Osteocyte (in vitro differentiated cells): ENCODE measurements around the gene HSD3B7. TPM values are rescaled to one million over a fixed set of nuclear protein-coding genes. Genes with fewer than 3 reads are reported as not detected.

Experiments
- DNase-seq: peaks from one replicate; pipeline ENCODE4 v3.0.0; 2021; ENCODE audit warnings: mixed read lengths; ENCODE audit not compliant: unreplicated experiment; ENCODE audit errors: extremely low spot score
- H3K27ac Mint-ChIP-seq: one replicate; pipeline ENCODE4 v1.8.0; 2021; ENCODE audit warnings: mild to moderate bottlenecking, mixed read lengths; ENCODE audit not compliant: unreplicated experiment
- H3K27me3 Mint-ChIP-seq: one replicate; pipeline ENCODE4 v1.8.0; 2021; ENCODE audit warnings: mixed read lengths; ENCODE audit not compliant: unreplicated experiment
- H3K36me3 Mint-ChIP-seq: one replicate; pipeline ENCODE4 v1.8.0; 2021; ENCODE audit warnings: mixed read lengths; ENCODE audit not compliant: unreplicated experiment
- H3K4me1 Mint-ChIP-seq: one replicate; pipeline ENCODE4 v1.8.0; 2021; ENCODE audit warnings: mixed read lengths; ENCODE audit not compliant: unreplicated experiment
- H3K4me3 Mint-ChIP-seq: one replicate; pipeline ENCODE4 v1.8.0; 2021; ENCODE audit warnings: mild to moderate bottlenecking, moderate library complexity, mixed read lengths; ENCODE audit not compliant: unreplicated experiment
- H3K9me3 Mint-ChIP-seq: one replicate; pipeline ENCODE4 v1.8.0; 2021; ENCODE audit warnings: mixed read lengths; ENCODE audit not compliant: unreplicated experiment
- total RNA-seq: library from RNA; stranded (reverse); gene quantifications from 2 replicates; pipeline ENCODE4 v1.2.1, GENCODE V29; 2021
- TF ChIP-seq, protein P1 (sequence below): fragments of 200-600 bp; sonication (generic); IDR thresholded peaks from 2 replicates; pipeline ENCODE4 v1.5.0; 2021; ENCODE audit warnings: antibody characterized with exemption, mild to moderate bottlenecking, moderate library complexity

HSD3B7 gene
- total RNA-seq, 1 donor from 2014 or later: 7.6 TPM

DNA sequence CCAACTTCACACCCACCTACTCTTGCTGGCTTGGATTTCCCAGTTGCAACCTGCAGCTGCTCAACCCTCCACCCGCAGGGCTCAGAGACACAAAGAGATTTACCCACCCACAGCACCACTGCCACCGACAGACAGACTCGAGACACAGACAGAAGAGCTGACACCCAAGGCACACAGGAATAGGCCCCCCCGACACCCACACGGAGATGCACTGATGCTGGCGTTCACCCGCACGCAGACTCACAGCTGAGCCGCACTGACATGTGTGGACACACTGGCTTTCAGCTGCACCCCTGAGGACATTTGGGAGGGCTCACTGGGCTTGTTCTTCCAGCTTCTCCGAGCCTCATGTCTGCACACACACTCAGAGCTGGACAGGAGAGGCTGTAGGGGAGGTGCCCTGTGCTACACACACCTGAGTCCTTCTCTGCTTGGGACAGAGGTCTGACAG, 17.3 kb downstream of the HSD3B7 start:
- no peak overlapping the region for H3K27ac Mint-ChIP-seq
- H3K27me3 Mint-ChIP-seq: no peaks in the 10 kb centered on the region
- H3K4me3 Mint-ChIP-seq: no peak overlapping the region
- no peak for DNase-seq
- TF ChIP-seq, protein P1, sequence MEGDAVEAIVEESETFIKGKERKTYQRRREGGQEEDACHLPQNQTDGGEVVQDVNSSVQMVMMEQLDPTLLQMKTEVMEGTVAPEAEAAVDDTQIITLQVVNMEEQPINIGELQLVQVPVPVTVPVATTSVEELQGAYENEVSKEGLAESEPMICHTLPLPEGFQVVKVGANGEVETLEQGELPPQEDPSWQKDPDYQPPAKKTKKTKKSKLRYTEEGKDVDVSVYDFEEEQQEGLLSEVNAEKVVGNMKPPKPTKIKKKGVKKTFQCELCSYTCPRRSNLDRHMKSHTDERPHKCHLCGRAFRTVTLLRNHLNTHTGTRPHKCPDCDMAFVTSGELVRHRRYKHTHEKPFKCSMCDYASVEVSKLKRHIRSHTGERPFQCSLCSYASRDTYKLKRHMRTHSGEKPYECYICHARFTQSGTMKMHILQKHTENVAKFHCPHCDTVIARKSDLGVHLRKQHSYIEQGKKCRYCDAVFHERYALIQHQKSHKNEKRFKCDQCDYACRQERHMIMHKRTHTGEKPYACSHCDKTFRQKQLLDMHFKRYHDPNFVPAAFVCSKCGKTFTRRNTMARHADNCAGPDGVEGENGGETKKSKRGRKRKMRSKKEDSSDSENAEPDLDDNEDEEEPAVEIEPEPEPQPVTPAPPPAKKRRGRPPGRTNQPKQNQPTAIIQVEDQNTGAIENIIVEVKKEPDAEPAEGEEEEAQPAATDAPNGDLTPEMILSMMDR: no peak
- H3K9me3 Mint-ChIP-seq: no peaks in the 10 kb centered on the region
- no peaks in the 10 kb centered on the region for H3K36me3 Mint-ChIP-seq
- peaks cover 21% of the 10 kb centered on the region for H3K4me1 Mint-ChIP-seq

DNA sequence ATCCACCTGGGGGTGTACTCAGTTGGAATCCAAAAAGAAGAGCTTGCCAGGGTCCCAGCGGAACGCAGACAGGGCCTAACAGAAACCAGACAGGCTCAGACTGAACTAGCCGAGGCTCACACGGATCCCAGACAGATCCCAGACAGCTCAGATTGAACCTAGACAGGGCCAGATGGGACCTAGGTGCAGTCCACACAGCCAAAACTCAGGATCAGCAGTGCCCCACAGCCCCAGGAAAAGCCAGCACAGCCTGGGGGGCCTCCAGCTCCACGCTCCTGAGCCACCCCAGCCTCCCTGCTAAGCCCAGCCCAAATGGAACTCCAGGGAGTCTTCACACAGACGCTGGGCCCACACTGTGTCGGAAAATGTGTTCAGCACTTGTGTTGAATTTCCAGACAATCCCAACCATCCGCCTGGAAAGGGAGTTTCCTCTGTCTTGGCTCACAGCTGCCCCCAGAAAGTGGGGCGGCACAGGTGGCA, 17.9 kb downstream of the HSD3B7 start:
- no peak overlapping the region for H3K27ac Mint-ChIP-seq
- no peak overlapping the region for H3K4me3 Mint-ChIP-seq
- no peak for DNase-seq
- no peaks in the 10 kb centered on the region for H3K9me3 Mint-ChIP-seq
- no peaks in the 10 kb centered on the region for H3K27me3 Mint-ChIP-seq
- no peaks in the 10 kb centered on the region for H3K36me3 Mint-ChIP-seq
- TF ChIP-seq, protein P1: no peak
- H3K4me1 Mint-ChIP-seq: peaks cover 15% of the 10 kb centered on the region

DNA sequence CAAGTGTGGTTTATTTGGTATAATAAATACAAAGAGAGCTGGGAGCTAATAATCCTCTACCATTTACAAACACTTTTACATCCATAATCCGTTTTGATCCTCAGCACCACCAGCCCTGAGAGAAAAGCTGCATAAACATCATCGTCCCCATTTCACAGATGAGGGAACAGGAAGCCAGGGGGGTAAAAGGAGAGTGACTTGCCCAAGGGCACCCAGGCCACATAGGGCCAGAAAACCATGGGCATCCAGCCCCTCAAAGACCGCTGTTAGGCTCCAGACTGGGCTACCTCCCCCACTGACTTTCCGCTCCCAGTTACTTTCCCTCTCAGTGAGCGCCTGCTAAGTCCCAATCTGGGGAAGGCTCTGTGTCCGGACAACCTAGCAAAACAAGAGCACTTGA, 18.7 kb downstream of the HSD3B7 start:
- no peak for DNase-seq
- Mint-ChIP-seq H3K9me3 (no peaks in the 10 kb centered on the region), H3K27ac (no peak overlapping the region), H3K27me3 (no peaks in the 10 kb centered on the region), H3K4me3 (no peak overlapping the region), H3K4me1 (peaks cover 6% of the 10 kb centered on the region), H3K36me3 (no peaks in the 10 kb centered on the region)
- TF ChIP-seq, protein P1: no peak

DNA sequence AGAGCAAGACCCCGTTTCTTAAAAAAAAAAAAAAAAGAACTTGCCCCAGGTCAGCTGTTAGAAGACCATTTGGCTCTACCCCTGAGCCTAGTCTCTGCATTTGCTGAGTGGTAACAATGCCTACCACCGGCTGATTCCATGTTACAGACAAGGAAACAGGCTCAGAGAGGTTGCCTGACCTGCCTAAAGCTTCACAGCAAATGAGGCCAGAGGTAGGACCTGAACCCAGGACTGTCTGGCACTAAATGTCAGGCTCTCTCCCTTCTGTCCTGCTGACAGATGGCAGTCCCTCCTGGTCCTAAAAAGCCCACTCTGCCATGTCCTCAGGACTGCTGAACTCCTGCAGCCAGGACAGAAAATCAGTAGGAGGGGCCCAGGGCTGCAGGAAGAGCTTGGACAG, 19.7 kb downstream of the HSD3B7 start:
- Mint-ChIP-seq H3K36me3 (no peaks in the 10 kb centered on the region), H3K4me1 (peaks cover 3% of the 10 kb centered on the region), H3K9me3 (no peaks in the 10 kb centered on the region), H3K27ac (no peak overlapping the region), H3K4me3 (no peak overlapping the region), H3K27me3 (no peaks in the 10 kb centered on the region)
- DNase-seq: no peak
- TF ChIP-seq, protein P1: no peak

DNA sequence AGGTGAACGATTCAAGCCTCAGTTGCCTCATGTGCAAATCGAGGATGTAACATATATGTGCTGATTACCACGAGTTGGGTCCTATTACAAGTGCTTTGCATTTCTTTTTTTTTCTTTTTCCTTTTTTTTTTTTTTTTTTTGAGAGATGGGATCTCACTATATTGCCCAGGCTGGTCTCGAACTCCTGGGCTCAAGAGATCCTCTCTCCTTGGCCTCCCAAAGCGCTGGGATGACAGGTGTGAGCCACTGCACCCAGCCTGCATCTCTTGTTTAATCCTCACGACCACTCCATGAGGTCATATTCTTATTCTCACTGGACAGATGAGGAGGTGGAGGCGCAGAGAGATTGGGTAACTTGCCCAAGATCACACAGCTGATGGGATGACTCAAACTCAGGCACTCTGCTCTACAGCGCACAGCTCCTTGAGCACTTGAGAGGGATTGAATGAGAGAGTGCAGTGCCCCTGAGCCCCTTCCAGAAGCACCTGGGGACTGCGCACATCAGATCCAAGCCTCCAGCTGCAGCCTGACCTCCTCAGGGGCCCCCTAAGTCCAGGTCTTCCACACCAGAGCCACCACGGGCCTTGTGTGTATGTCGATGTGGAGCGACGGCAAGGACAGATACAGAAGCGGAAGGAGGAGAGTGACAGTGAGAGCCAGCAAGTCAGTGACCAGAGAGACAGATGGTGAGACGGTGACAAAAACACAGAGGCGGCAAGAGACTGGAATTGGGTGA, 20.5 kb downstream of the HSD3B7 start:
- Mint-ChIP-seq H3K4me1 (peaks cover 8% of the 10 kb centered on the region), H3K9me3 (no peaks in the 10 kb centered on the region), H3K27ac (no peak overlapping the region), H3K4me3 (no peak overlapping the region), H3K27me3 (no peaks in the 10 kb centered on the region), H3K36me3 (no peaks in the 10 kb centered on the region)
- DNase-seq: no peak
- TF ChIP-seq, protein P1: no peak
